Activated CD4-positive, alpha-beta T cell treated with anti-CD3 and anti-CD28 coated beads, Interleukin-2, amount 10 ng/mL, durations not matched to agents 7 days and 5 days (primary cell): ENCODE data around the gene SUGCT. TPM values are rescaled to one million over a fixed set of nuclear protein-coding genes. Genes with fewer than 3 reads are reported as not detected.

Experiments
- CTCF ChIA-PET: fragments of 350-600 bp; sonication (Branson Sonifier 250); formaldehyde crosslinking; loops from one replicate; lab custom pipeline; 2021; ENCODE audit warnings: antibody characterized with exemption; lab: Charles Lee
- POLR2A ChIA-PET: fragments of 350-600 bp; sonication (Branson Sonifier 250); formaldehyde crosslinking; loops from one replicate; lab custom pipeline; 2021; ENCODE audit warnings: antibody characterized with exemption; lab: Charles Lee
- DNase-seq: peaks from one replicate; pipeline ENCODE4 v3.0.0-alpha.2; 2020
- H3K27ac Mint-ChIP-seq: one replicate; pipeline ENCODE4 v1.8.0; 2021; ENCODE audit warnings: mild to moderate bottlenecking, moderate library complexity, mixed read lengths
- H3K27me3 Mint-ChIP-seq: one replicate; pipeline ENCODE4 v1.8.0; 2021; ENCODE audit warnings: mixed read lengths
- H3K36me3 Mint-ChIP-seq: one replicate; pipeline ENCODE4 v1.8.0; 2021; ENCODE audit warnings: low read depth, mixed read lengths
- H3K4me1 Mint-ChIP-seq: one replicate; pipeline ENCODE4 v1.8.0; 2021; ENCODE audit warnings: mixed read lengths
- H3K4me3 Mint-ChIP-seq: one replicate; pipeline ENCODE4 v1.8.0; 2021; ENCODE audit warnings: mild to moderate bottlenecking, moderate library complexity, mixed read lengths
- H3K9me3 Mint-ChIP-seq: one replicate; pipeline ENCODE4 v1.8.0; 2021; ENCODE audit warnings: mixed read lengths
- total RNA-seq, 2 experiments: library from RNA; stranded (reverse); gene quantifications; one replicate each; pipeline ENCODE4 v1.2.3, GENCODE V29; 2021

Gene SUGCT
- total RNA-seq, 2 experiments from 2014 or later = not detected

GRCh38 chr7:40421433-40421832 is 286.6 kb downstream of the SUGCT start:
- Mint-ChIP-seq H3K36me3 (no peaks in the 10 kb centered on the region), H3K4me1 (no peaks in the 10 kb centered on the region), H3K27me3 (no peaks in the 10 kb centered on the region), H3K9me3 (no peaks in the 10 kb centered on the region), H3K27ac (no peak overlapping the region), H3K4me3 (no peak overlapping the region)
- ChIA-PET CTCF (interaction anchor here (0.6 kb wide), 1 partner anchor 828 kb away, joined by 3 read pairs; no protein-coding TSS in a partner anchor), POLR2A (no interaction called here)
- DNase-seq = no peak

DNA sequence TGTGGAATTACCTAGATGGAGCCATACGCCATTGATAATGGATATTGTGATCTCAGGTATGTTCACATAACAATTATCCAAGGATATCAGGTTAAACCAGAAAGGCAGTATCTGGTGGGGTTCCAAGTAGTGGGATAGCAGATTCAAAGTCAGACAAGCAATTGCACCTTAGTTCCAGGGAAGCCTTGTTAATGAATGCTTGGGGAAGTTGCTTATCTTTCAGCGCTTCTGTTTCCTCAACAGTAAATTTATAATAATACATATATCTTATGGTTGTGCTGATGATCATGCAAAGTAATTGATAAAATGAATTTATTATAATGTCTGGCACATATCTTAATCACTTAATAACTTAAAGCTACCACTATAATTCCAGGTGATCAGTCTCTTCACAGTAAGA is 290.9 kb downstream of the SUGCT start:
- POLR2A ChIA-PET = no interaction called here
- no peak overlapping the region for H3K27ac Mint-ChIP-seq
- H3K27me3 Mint-ChIP-seq = no peaks in the 10 kb centered on the region
- no peak for DNase-seq
- no peaks in the 10 kb centered on the region for H3K36me3 Mint-ChIP-seq
- H3K4me3 Mint-ChIP-seq = no peak overlapping the region
- H3K9me3 Mint-ChIP-seq = no peaks in the 10 kb centered on the region
- H3K4me1 Mint-ChIP-seq = no peaks in the 10 kb centered on the region
- CTCF ChIA-PET = no interaction called here

- no peaks in the 10 kb centered on the region for H3K27me3 Mint-ChIP-seq
- DNase-seq = no peak
These were observed 293.6 kb downstream of the SUGCT start for GRCh38 chr7:40428421-40428820.

GRCh38 chr7:40429826-40430225 is 295.0 kb downstream of the SUGCT start:
- DNase-seq = no peak
- Mint-ChIP-seq H3K36me3 (no peaks in the 10 kb centered on the region), H3K4me3 (no peak overlapping the region), H3K27ac (no peak overlapping the region), H3K9me3 (peaks cover 4% of the 10 kb centered on the region), H3K27me3 (no peaks in the 10 kb centered on the region), H3K4me1 (no peaks in the 10 kb centered on the region)
- CTCF ChIA-PET = no interaction called here
- POLR2A ChIA-PET = no interaction called here

More at GRCh38 chr7:40428421-40428820, 293.6 kb downstream of the SUGCT start:
- CTCF ChIA-PET = no interaction called here
- H3K27ac Mint-ChIP-seq = no peak overlapping the region
- no peaks in the 10 kb centered on the region for H3K4me1 Mint-ChIP-seq
- peaks cover 4% of the 10 kb centered on the region for H3K9me3 Mint-ChIP-seq
- POLR2A ChIA-PET = no interaction called here
- no peaks in the 10 kb centered on the region for H3K36me3 Mint-ChIP-seq
- no peak overlapping the region for H3K4me3 Mint-ChIP-seq

DNA sequence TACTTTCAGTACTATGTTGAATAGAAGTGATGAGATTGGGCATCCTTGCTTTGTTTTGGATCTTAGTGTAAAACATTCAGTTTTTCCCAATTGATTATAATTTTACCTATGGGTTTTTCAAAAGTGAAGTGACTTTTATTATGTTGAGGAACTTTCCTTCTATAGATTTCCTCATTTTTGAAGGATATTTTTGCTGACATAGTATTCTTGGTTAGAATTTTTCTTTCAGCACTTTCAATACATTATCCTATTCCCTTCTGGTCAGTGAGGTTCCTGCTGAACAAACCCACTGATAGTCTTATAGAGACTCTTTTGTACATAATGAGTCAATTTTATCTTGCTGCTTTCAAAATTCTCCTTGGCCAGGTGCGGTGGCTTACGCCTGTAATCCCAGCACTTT is 297.2 kb downstream of the SUGCT start:
- Mint-ChIP-seq H3K27me3 (no peaks in the 10 kb centered on the region), H3K27ac (no peak overlapping the region), H3K4me1 (no peaks in the 10 kb centered on the region), H3K9me3 (peaks cover 4% of the 10 kb centered on the region), H3K36me3 (no peaks in the 10 kb centered on the region), H3K4me3 (no peak overlapping the region)
- ChIA-PET CTCF (no interaction called here), POLR2A (no interaction called here)
- DNase-seq = no peak

DNA sequence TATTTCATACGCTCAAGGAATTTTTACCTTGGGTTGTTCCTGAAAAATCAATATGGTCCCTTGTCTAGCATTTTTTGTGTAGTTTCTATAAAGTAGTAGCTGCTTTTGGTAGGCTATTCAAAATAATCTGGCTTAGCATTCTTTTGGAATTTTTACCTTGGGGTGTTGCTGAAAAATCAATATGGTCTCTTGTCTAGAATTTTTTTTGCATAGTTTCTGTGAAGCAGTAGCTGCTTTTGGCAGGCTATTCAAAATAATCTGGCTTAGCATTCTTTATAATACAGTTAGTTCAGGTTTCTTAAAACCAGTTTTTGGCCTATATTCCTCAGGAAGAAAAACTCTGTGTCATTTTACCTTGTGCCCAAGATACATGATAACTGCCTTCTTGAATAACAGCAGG is 301.9 kb downstream of the SUGCT start:
- CTCF ChIA-PET = no interaction called here
- peaks cover 7% of the 10 kb centered on the region for H3K9me3 Mint-ChIP-seq

GRCh38 chr7:40437498-40437897 is 302.7 kb downstream of the SUGCT start:
- Mint-ChIP-seq H3K4me1 (no peaks in the 10 kb centered on the region), H3K36me3 (no peaks in the 10 kb centered on the region), H3K27ac (no peak overlapping the region), H3K4me3 (no peak overlapping the region), H3K9me3 (peaks cover 8% of the 10 kb centered on the region), H3K27me3 (no peaks in the 10 kb centered on the region)
- no peak for DNase-seq
- CTCF ChIA-PET = no interaction called here
- POLR2A ChIA-PET = no interaction called here

More for the DNA sequence above, 301.9 kb downstream of the SUGCT start:
- Mint-ChIP-seq H3K4me3 (no peak overlapping the region), H3K36me3 (no peaks in the 10 kb centered on the region), H3K27me3 (no peaks in the 10 kb centered on the region), H3K4me1 (no peaks in the 10 kb centered on the region), H3K27ac (no peak overlapping the region)
- POLR2A ChIA-PET = no interaction called here
- no peak for DNase-seq

GRCh38 chr7:40437936-40438634 is 303.3 kb downstream of the SUGCT start:
- Mint-ChIP-seq H3K4me1 (no peaks in the 10 kb centered on the region), H3K4me3 (no peak overlapping the region), H3K9me3 (peaks cover 5% of the 10 kb centered on the region), H3K27ac (no peak overlapping the region), H3K27me3 (no peaks in the 10 kb centered on the region), H3K36me3 (no peaks in the 10 kb centered on the region)
- CTCF ChIA-PET = no interaction called here
- POLR2A ChIA-PET = no interaction called here
- no peak for DNase-seq

DNA sequence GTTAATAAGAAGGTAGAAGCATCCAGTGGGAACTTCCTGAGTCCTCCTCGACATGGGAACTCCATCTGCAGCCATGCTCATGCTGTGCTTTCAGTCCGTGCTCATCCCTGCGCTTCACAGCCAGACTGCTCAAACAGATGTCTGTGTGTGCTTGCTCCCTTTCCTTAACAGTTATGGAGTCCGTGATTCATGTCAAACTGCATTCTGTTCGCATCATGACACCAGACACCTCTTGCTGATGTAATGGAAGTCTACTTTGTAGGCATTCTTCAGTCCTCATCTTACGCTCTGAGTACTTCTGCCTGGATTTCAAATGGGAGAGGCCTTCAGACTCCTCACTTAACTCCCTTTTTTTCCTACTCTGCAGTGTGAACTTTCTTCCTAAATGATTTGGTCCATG is 304.9 kb downstream of the SUGCT start:
- Mint-ChIP-seq H3K4me3 (no peak overlapping the region), H3K27ac (no peak overlapping the region), H3K36me3 (no peaks in the 10 kb centered on the region), H3K27me3 (no peaks in the 10 kb centered on the region), H3K4me1 (no peaks in the 10 kb centered on the region), H3K9me3 (peaks cover 6% of the 10 kb centered on the region)
- ChIA-PET POLR2A (no interaction called here), CTCF (no interaction called here)
- no peak for DNase-seq

DNA sequence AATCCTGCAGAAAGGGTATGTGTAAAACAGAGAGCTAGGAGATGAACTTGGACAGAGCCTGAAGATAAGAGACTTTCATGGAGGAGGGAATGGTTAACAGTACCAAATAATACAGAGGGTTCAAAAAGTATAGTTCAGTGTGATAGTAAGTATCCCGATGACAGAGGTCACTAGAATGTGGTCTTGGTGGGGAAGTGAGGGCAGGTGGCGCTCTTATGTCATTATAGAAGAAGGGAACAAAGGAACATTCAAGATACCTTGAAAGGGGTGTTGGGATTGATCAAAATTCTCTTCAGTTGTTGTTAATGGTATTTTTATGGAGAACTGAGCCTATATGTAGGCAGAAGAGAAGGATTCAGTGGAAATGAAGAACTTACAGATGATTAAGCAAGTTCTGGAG is 312.5 kb downstream of the SUGCT start:
- no peak overlapping the region for H3K4me3 Mint-ChIP-seq
- H3K36me3 Mint-ChIP-seq = no peaks in the 10 kb centered on the region
- ChIA-PET POLR2A (no interaction called here), CTCF (no interaction called here)
- H3K9me3 Mint-ChIP-seq = peaks cover 4% of the 10 kb centered on the region
- H3K4me1 Mint-ChIP-seq = no peaks in the 10 kb centered on the region
- no peak for DNase-seq
- no peak overlapping the region for H3K27ac Mint-ChIP-seq
- no peaks in the 10 kb centered on the region for H3K27me3 Mint-ChIP-seq

DNA sequence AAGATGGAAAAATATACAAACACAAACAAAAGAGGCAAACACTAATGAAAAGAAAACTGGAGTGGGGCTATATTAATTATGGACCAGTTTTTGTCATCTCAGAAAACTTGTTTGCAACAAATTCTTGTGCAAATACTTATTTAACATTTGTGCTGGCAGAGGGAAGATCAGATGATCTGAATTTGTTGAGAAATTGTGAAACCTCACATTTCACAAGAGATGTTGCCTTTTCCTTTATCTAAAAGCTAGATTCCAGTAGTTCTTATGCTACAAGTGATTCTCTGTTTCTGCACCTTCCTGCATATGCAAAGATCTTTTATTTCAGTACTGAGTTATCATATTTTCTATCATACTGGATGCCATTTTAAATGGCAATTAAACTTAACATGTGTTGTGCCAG is 320.7 kb downstream of the SUGCT start:
- no peaks in the 10 kb centered on the region for H3K9me3 Mint-ChIP-seq
- H3K4me1 Mint-ChIP-seq = no peaks in the 10 kb centered on the region
- POLR2A ChIA-PET = no interaction called here
- no peaks in the 10 kb centered on the region for H3K27me3 Mint-ChIP-seq
- CTCF ChIA-PET = no interaction called here
- DNase-seq = no peak
- H3K27ac Mint-ChIP-seq = no peak overlapping the region
- no peaks in the 10 kb centered on the region for H3K36me3 Mint-ChIP-seq
- no peak overlapping the region for H3K4me3 Mint-ChIP-seq

- Mint-ChIP-seq H3K4me3 (no peak overlapping the region), H3K27ac (no peak overlapping the region), H3K4me1 (no peaks in the 10 kb centered on the region), H3K27me3 (no peaks in the 10 kb centered on the region), H3K36me3 (no peaks in the 10 kb centered on the region), H3K9me3 (no peaks in the 10 kb centered on the region)
- CTCF ChIA-PET = no interaction called here
- DNase-seq = no peak
- POLR2A ChIA-PET = no interaction called here
These were observed 323.1 kb downstream of the SUGCT start for GRCh38 chr7:40457776-40458480.

- ChIA-PET CTCF (interaction anchor here (0.6 kb wide), 1 partner anchor 181 kb away, joined by 3 read pairs; no protein-coding TSS in a partner anchor), POLR2A (no interaction called here)
- no peaks in the 10 kb centered on the region for H3K36me3 Mint-ChIP-seq
These were observed 328.6 kb downstream of the SUGCT start for GRCh38 chr7:40463446-40463845.

More at GRCh38 chr7:40463446-40463845, 328.6 kb downstream of the SUGCT start:
- Mint-ChIP-seq H3K4me1 (no peaks in the 10 kb centered on the region), H3K9me3 (no peaks in the 10 kb centered on the region), H3K27ac (no peak overlapping the region), H3K4me3 (no peak overlapping the region), H3K27me3 (no peaks in the 10 kb centered on the region)
- no peak for DNase-seq
